Mucosa of descending colon (tissue), 3 donors: ENCODE results near the gene IGF2BP2. TPM values are rescaled to one million over a fixed set of nuclear protein-coding genes. Genes with fewer than 3 reads are reported as not detected.

ENCODE experiments used
- ATAC-seq: fragments of 200-7000 bp; cut with Tn5 transposase; one replicate; pipeline ENCODE4 v1.9.1; 2020; ENCODE audit warnings: mild to moderate bottlenecking, moderate library complexity
- DNase-seq, 3 donors: peaks; one replicate each; pipeline ENCODE4 v3.0.0-alpha.2; 2020
- H3K36me3 ChIP-seq: fragments of 200-600 bp; one replicate; pipeline ENCODE4 v1.8.0; 2021; ENCODE audit warnings: low read depth, mild to moderate bottlenecking
- H3K4me1 ChIP-seq: fragments of 200-600 bp; one replicate; pipeline ENCODE4 v1.8.0; 2021; ENCODE audit warnings: low read depth, mild to moderate bottlenecking
- H3K4me3 ChIP-seq: fragments of 200-600 bp; one replicate; pipeline ENCODE4 v1.8.0; 2021; ENCODE audit warnings: mild to moderate bottlenecking
- H3K9me3 ChIP-seq: fragments of 200-600 bp; one replicate; pipeline ENCODE4 v1.8.0; 2021; ENCODE audit warnings: mild to moderate bottlenecking
- intact Hi-C, 2 donors: fragments of 100-400 bp; cut with DNase I in 1 of 2; cut with micrococcal nuclease in 1 of 2; formaldehyde crosslinking; loops; one replicate each; pipeline versions ENCODE4 v1.11.0 to v1.11.1; 2022; cut with DNase I, micrococcal nuclease
- total RNA-seq, 3 donors: library from RNA; stranded (reverse); fragmentation: NEBNext Ultra II Directional in 2 of 3; extraction: Animal tissue kit (Norgen Biotek cat#: 25700) in 2 of 3; gene quantifications; one replicate each; pipeline versions ENCODE4 v1.2.1 to v1.2.4, GENCODE V29; 2021 to 2023
- TF ChIP-seq, protein P1 (sequence below): fragments of 200-600 bp; IDR thresholded peaks from one replicate; pipeline ENCODE4 v1.8.0; 2022; ENCODE audit warnings: antibody characterized with exemption, mild to moderate bottlenecking
- donor health status: DM: no; HTN: no; CAD: no; lungs with moderate emphysema.
- donor health status: DM: no; HTN: no; CAD: no.
- donor health status: DM: no; HTN: yes; CAD: no.

IGF2BP2 gene
- total RNA-seq, 3 donors from 2014 or later: 26.7 to 67.4 (median 42.1) TPM

DNA sequence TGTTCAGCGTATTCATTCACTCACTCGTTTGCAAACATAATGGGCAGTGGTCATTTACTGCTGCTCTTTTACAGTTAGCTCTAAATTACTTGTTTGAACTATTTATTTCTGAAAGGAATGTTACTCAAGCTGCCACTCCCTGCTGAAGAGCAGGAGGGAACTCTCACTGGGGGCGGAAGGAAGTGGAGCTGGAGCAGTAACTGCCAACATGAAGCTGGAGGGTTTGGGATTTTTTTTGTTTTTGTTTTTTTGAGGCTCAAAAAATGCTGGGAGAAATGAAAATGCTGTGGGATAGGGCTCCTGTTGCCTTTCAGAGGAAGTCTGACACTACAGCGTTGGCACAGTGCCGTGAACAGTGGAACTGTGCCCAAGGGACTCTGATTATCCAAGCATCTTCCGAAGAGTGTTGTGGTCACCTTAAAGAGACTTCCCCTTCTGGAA, 194.6 kb downstream of the IGF2BP2 start:
- peak in 2 of 3 donors; percentile 60 to 61 for DNase-seq
- intact Hi-C loops: no loop called here
- H3K4me1 ChIP-seq: peaks cover 23% of the 10 kb centered on the region
- TF ChIP-seq, protein P1, sequence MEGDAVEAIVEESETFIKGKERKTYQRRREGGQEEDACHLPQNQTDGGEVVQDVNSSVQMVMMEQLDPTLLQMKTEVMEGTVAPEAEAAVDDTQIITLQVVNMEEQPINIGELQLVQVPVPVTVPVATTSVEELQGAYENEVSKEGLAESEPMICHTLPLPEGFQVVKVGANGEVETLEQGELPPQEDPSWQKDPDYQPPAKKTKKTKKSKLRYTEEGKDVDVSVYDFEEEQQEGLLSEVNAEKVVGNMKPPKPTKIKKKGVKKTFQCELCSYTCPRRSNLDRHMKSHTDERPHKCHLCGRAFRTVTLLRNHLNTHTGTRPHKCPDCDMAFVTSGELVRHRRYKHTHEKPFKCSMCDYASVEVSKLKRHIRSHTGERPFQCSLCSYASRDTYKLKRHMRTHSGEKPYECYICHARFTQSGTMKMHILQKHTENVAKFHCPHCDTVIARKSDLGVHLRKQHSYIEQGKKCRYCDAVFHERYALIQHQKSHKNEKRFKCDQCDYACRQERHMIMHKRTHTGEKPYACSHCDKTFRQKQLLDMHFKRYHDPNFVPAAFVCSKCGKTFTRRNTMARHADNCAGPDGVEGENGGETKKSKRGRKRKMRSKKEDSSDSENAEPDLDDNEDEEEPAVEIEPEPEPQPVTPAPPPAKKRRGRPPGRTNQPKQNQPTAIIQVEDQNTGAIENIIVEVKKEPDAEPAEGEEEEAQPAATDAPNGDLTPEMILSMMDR: no peak
- ATAC-seq: peak; percentile 94
- no peaks in the 10 kb centered on the region for H3K9me3 ChIP-seq
- H3K4me3 ChIP-seq: no peak overlapping the region
- H3K36me3 ChIP-seq: no peaks in the 10 kb centered on the region

DNA sequence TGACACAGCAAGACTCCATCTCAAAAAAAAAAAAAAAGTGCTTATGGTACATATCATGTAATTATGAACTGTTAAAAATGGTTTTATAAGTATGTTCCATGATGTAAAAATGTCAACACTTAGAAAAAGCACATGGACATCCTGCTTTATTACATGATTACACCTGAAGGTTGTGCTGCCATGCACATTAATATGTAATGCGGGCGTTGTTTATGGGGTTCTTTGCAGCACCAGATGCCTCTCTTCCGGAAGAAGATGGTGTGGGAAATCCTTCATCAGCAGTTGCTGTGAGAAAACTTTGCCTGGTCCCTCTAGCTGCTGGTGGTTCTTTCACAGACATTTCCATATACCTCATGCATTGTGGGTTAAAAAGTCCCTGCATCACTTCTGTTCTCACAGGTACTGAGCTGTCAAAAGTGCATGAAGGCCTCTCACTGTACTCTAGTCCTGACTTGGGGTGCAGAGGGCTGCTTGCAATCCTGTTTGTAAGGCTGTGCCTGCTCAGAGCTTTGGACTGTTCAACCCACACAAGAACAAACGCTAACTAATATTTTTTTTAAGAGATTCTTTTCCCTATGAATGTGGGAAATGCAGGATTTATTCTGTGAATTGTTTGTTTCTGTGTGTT, 195.2 kb downstream of the IGF2BP2 start:
- no peaks in the 10 kb centered on the region for H3K36me3 ChIP-seq
- H3K4me3 ChIP-seq: no peak overlapping the region
- no peaks in the 10 kb centered on the region for H3K9me3 ChIP-seq
- TF ChIP-seq, protein P1: no peak
- peak in 1 of 3 donors; percentile 10 for DNase-seq
- peaks cover 23% of the 10 kb centered on the region for H3K4me1 ChIP-seq
- intact Hi-C loops: no loop called here
- ATAC-seq: peak; percentile 66

DNA sequence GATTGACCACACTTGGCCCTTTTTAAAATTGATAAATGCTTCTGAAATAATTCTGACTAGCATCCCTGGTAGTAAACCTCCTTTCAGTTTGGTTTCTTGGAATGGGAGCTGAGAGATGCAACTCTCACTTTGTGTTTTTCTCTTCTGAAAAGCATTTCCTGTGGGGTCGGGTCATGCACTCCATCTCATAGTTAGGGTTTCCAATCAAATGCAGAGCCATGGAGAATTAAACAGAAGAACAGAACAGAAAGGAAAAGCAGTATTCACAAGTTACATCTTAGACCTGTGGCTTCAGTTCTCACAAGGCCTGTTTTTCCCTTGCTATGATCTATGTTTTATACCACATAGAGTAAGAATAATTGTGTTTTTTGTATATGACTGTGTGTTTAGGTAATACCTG, 199.1 kb downstream of the IGF2BP2 start:
- Histone ChIP-seq H3K9me3 (no peaks in the 10 kb centered on the region), H3K4me1 (peaks cover 22% of the 10 kb centered on the region), H3K4me3 (no peak overlapping the region), H3K36me3 (peaks cover 5% of the 10 kb centered on the region)
- intact Hi-C loops: no loop called here
- DNase-seq (no peak), ATAC-seq (no peak)
- TF ChIP-seq, protein P1: no peak

DNA sequence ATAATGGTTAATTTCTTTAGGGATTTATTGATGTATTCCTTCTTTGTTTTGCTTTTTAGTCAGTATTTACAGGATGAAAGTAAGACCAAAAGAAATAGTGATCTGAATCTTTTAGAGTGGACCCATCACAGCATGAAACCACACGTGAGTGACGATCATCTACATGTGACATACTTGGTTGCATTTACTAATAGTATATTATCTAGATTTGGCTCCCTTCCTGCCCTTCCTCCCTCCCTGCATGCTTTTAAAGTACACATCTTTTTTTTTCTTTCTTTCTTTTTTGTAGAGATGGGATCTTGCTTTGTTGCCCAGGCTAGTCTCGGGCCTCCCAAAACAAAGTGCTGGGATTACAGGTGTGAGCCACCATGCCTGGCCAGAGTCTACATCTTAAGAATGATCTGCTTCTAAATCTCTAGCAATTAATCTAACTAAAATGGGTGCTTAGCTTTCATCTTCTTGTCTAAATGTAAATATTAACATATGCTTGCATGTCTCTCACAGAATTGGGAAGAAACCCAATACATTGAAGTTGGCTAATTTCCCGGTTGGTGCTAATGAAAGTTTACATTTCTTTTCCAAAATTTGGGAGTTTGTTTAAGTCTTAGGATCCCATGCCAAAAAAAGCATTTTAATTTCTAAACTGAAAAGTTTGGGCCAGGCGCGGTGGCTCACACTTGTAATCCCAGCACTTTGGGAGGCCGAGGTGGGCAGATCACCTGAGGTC, 200.7 kb downstream of the IGF2BP2 start:
- Histone ChIP-seq H3K4me3 (no peak overlapping the region), H3K4me1 (peaks cover 7% of the 10 kb centered on the region), H3K36me3 (peaks cover 5% of the 10 kb centered on the region), H3K9me3 (no peaks in the 10 kb centered on the region)
- ATAC-seq (no peak), DNase-seq (no peak)
- intact Hi-C loops: no loop called here
- TF ChIP-seq, protein P1: no peak

DNA sequence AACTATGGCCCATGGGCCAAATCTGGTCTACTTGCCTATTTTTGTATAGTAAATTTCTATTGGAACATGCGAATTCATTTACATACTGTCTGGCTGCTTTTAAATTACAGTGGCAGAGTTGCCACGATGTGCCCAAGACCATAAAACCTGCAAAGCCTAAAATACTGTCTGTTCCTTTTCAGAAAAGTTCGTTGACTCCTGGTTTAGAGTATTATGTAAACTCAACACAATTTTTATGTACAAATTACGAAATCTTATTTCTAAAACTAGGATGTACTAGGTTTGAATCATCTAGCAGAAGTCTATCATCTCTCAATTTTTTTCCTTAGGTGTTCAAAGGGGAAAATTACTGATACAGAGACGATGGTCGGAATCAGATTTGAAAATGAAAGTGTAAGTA, 211.8 kb downstream of the IGF2BP2 start:
- intact Hi-C loops: no loop called here
- ATAC-seq (no peak), DNase-seq (no peak)
- Histone ChIP-seq H3K4me1 (no peaks in the 10 kb centered on the region), H3K9me3 (no peaks in the 10 kb centered on the region), H3K4me3 (no peak overlapping the region), H3K36me3 (peaks cover 11% of the 10 kb centered on the region)
- TF ChIP-seq, protein P1: no peak
